HFFc6 (cell line): ENCODE data around the gene PYCR2. TPM values are rescaled to one million over a fixed set of nuclear protein-coding genes. Genes with fewer than 3 reads are reported as not detected.

Experiments
- DNase-seq: peaks from one replicate; pipeline ENCODE4 v3.0.0-alpha.2; 2018
- H3K27ac Mint-ChIP-seq: 2 replicates; pipeline ENCODE4 v1.8.0; 2020; ENCODE audit warnings: mild to moderate bottlenecking, mixed read lengths
- H3K27me3 Mint-ChIP-seq: 2 replicates; pipeline ENCODE4 v1.8.0; 2021; ENCODE audit warnings: mild to moderate bottlenecking, moderate library complexity, mixed read lengths; ENCODE audit not compliant: insufficient read depth
- H3K36me3 Mint-ChIP-seq: 2 replicates; pipeline ENCODE4 v1.8.0; 2021; ENCODE audit warnings: low read depth, mixed read lengths
- H3K4me1 Mint-ChIP-seq: 2 replicates; pipeline ENCODE4 v1.8.0; 2020; ENCODE audit warnings: low read depth, mixed read lengths
- H3K4me3 Mint-ChIP-seq: 2 replicates; pipeline ENCODE4 v1.8.0; 2020; ENCODE audit warnings: mild to moderate bottlenecking, moderate library complexity, mixed read lengths
- H3K9me3 Mint-ChIP-seq: 2 replicates; pipeline ENCODE4 v1.8.0; 2020; ENCODE audit warnings: mild to moderate bottlenecking, mixed read lengths
- CTCF ChIP-seq: fragments of 200-600 bp; sonication (generic); IDR thresholded peaks from 2 replicates; pipeline ENCODE4 v1.5.0; 2021; ENCODE audit warnings: antibody characterized with exemption, mild to moderate bottlenecking
- total RNA-seq, 6 experiments: library from RNA; stranded (reverse); fragmentation: NEBNext Ultra II Directional; extraction: Animal tissue kit (Norgen Biotek cat#: 25700); gene quantifications; 2 replicates in 1 of 6; 3 replicates in 5 of 6; pipeline ENCODE4 v1.2.3, GENCODE V29; 2021

PYCR2 gene
- total RNA-seq, 6 experiments from 2014 or later: 50.7 to 56.3 (median 52.8) TPM

DNA sequence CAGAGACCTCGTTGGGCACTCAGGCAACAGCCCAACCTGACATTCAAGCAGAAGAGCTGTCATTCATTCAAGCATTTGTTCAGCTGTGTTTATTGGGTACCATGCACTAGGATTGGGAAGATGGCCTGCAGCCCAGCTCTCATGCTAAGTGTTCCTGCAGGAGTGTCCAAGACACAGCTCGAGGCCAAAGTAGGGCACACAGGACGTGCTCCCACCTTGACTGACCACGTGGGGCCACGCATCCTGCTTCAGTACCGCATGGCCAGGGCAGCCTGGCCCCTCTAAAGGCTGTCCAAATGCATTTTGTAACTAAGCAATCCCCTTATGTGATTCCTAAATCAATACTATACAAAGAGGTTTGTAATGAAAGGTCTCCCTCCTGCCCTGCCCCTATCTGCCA lies 9.7 kb downstream of the PYCR2 start:
- Mint-ChIP-seq H3K4me1 (peaks cover 14% of the 10 kb centered on the region), H3K4me3 (no peak overlapping the region), H3K36me3 (peaks cover 8% of the 10 kb centered on the region), H3K9me3 (no peaks in the 10 kb centered on the region), H3K27me3 (no peaks in the 10 kb centered on the region; the same call in none of the 2 replicates), H3K27ac (no peak overlapping the region)
- no peak for DNase-seq
- TF ChIP-seq CTCF: no peak

- H3K9me3 Mint-ChIP-seq: no peaks in the 10 kb centered on the region
- peak; percentile 10 for DNase-seq
- no peaks in the 10 kb centered on the region; the same call in none of the 2 replicates for H3K27me3 Mint-ChIP-seq
- no peak overlapping the region for H3K4me3 Mint-ChIP-seq
- peak; percentile 95 for TF ChIP-seq CTCF
- no peaks in the 10 kb centered on the region for H3K4me1 Mint-ChIP-seq
- no peaks in the 10 kb centered on the region for H3K36me3 Mint-ChIP-seq
- no peak overlapping the region; the same call in 1 of the 2 replicates for H3K27ac Mint-ChIP-seq
Observed at GRCh38 chr1:225911191-225912130, 12.6 kb downstream of the PYCR2 start.

DNA sequence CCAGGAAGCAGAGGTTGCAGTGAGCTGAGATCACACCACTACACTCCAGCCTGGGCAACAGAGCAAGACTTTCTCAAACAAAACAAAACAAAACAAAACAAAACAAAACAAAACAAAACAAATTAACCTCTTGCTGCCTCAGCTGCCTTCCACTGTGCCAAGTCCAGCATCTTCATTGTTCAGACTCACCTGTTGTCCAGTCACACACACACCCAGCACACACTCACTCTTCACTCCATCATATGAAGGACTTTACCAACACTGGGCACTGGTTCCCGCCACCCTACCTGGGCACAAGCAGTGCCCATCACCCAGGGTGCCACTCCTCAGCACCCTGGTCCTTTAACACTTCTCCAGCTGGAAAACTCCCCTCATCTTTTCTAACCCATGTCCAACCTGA lies 14.6 kb downstream of the PYCR2 start:
- no peak overlapping the region for H3K4me3 Mint-ChIP-seq
- no peak overlapping the region for H3K27ac Mint-ChIP-seq
- H3K36me3 Mint-ChIP-seq: no peaks in the 10 kb centered on the region
- DNase-seq: no peak
- no peaks in the 10 kb centered on the region for H3K9me3 Mint-ChIP-seq
- no peaks in the 10 kb centered on the region; the same call in 1 of the 2 replicates for H3K27me3 Mint-ChIP-seq
- no peak for TF ChIP-seq CTCF
- no peaks in the 10 kb centered on the region for H3K4me1 Mint-ChIP-seq

DNA sequence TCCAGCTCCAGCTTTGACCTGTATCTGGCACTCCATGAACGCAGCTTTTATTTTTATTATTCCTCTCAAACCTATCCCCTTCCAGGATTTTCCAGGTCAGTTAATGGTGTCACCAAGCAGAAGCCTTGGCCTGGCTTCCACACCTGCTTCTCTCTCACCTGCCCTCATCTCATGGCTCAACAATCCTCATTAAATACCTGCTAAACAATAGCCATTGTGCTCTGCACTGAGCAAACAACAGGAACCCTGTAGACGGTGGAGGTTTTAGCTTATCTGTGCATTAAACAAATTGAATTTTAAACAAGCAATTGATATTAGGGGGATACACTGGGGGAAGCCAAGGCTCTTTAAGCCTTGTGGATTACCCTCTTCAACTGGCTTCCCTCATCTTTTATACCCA lies 15.3 kb downstream of the PYCR2 start:
- peaks cover 3% of the 10 kb centered on the region for H3K27me3 Mint-ChIP-seq
- no peaks in the 10 kb centered on the region for H3K9me3 Mint-ChIP-seq
- no peak for TF ChIP-seq CTCF
- H3K4me3 Mint-ChIP-seq: no peak overlapping the region
- H3K27ac Mint-ChIP-seq: no peak overlapping the region
- no peaks in the 10 kb centered on the region for H3K4me1 Mint-ChIP-seq
- no peak for DNase-seq
- H3K36me3 Mint-ChIP-seq: no peaks in the 10 kb centered on the region

- Mint-ChIP-seq H3K4me1 (no peaks in the 10 kb centered on the region), H3K27ac (no peak overlapping the region), H3K4me3 (no peak overlapping the region), H3K9me3 (no peaks in the 10 kb centered on the region), H3K27me3 (peaks cover 4% of the 10 kb centered on the region), H3K36me3 (no peaks in the 10 kb centered on the region)
- DNase-seq: no peak
- no peak for TF ChIP-seq CTCF
Observed at GRCh38 chr1:225908013-225908640, 15.9 kb downstream of the PYCR2 start.
